Pancreas (tissue), 10 donors: ENCODE measurements around the gene BCAS3. TPM values are rescaled to one million over a fixed set of nuclear protein-coding genes. Genes with fewer than 3 reads are reported as not detected.

Experiments
- ATAC-seq, 4 donors: fragments of 200-7000 bp; cut with Tn5 transposase; one replicate each; pipeline versions ENCODE4 v1.8.0 to v1.9.1; 2020; ENCODE audit warnings: mild to moderate bottlenecking in 4 of 4, moderate library complexity in 4 of 4
- DNase-seq, 6 donors: peaks; one replicate each; pipeline ENCODE4 v3.0.0-alpha.2; 2020
- FAIRE-seq: peaks from 2 replicates; lab custom pipeline; 2012; peaks lifted over from hg19 to GRCh38; lab: Jason Lieb, UNC
- H3K27ac ChIP-seq, 4 donors: fragments of 200-600 bp; sonication (generic); 1 replicate in 3 of 4; 2 replicates in 1 of 4; pipeline versions ENCODE4 v1.5.0 to v1.8.0; 2020
- H3K27me3 ChIP-seq, 4 donors: fragments of 200-600 bp; one replicate each; pipeline ENCODE4 v1.8.0; 2021
- H3K36me3 ChIP-seq, 3 donors: fragments of 200-600 bp; sonication (generic) in 1 of 3; one replicate each; pipeline versions ENCODE4 v1.5.0 to v1.8.0; 2020 to 2021
- H3K4me1 ChIP-seq, 3 donors: fragments of 200-600 bp; one replicate each; pipeline ENCODE4 v1.8.0; 2021
- H3K4me3 ChIP-seq, 4 donors: fragments of 200-600 bp; sonication (generic) in 2 of 4; one replicate each; pipeline versions ENCODE4 v1.5.0 to v1.8.0; 2020 to 2021
- H3K9me3 ChIP-seq, 4 donors: fragments of 200-600 bp; one replicate each; pipeline ENCODE4 v1.8.0; 2021
- WGBS, 2 donors: extraction: QIAGEN DNeasy Blood & Tissue Kit; methylation state at CpG; one replicate each; pipeline ENCODE4 v1.1.7; 2013; 5-methylcytosine and 5-hydroxymethylcytosine counted together
- intact Hi-C, 3 donors: fragments of 100-400 bp; cut with DNase I; formaldehyde crosslinking; loops; one replicate each; pipeline versions ENCODE4 v1.11.1 to v1.14.2; 2022
- polyA plus RNA-seq, 2 donors: library from polyadenylated mRNA; stranded (reverse); fragments of 200-250 nt; gene quantifications; one replicate each; pipeline ENCODE4 v1.2.3, GENCODE V29; 2013
- total RNA-seq, 6 donors: library from RNA; stranded (reverse); fragmentation: NEBNext Ultra II Directional in 4 of 6; extraction: Animal tissue kit (Norgen Biotek cat#: 25700) in 4 of 6; gene quantifications; one replicate each; pipeline versions ENCODE4 v1.2.1 to v1.2.4, GENCODE V29; 2021 to 2023
- TF ChIP-seq, protein P1 (sequence below), 4 donors: fragments of 200-600 bp; sonication (generic) in 3 of 4; IDR thresholded peaks; one replicate each; pipeline versions ENCODE4 v1.5.0 to v1.8.0; 2021; ENCODE audit warnings: antibody characterized with exemption in 4 of 4
- donor health status: healthy with polysubstance abuse.
- donor health status: DM: no; HTN: no; CAD: no; lungs with moderate emphysema.
- donor health status: DM: no; HTN: no; CAD: no.
- donor health status: control.
- donor health status: control.
- donor health status: Bipolar disorder and iron deficiency.
- donor health status: DM: yes; HTN: yes; CAD: no.
- donor health status: DM: no; HTN: no; CAD: no.
- donor health status: DM: no; HTN: no; CAD: no.
- donor health status: DM: yes; HTN: yes; CAD: no.

BCAS3 gene
- total and polyA plus RNA-seq, 8 donors: 4.6 to 27.7 (median 13.2) TPM

DNA sequence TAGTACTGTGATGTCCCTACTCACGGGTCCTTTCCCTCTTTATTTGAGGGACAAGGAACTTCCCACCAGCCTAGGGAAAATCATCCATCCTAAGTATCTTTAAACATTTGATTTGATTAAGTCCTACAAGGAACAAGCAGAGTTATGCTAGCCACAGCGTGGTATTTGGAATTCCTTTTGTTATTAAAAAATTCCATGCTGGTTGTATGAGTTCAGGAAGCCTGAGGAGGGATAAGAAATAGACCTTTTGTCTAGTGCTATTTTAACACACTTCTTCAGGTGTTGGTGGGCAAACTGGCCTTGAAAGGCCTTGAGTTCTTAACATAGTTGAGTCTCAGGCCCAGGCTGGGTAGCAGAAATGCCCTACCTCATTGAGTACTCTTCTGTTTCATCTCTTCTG is 616.6 kb downstream of the BCAS3 start:
- intact Hi-C loops: no loop called here
- no peaks in the 10 kb centered on the region for H3K9me3 ChIP-seq
- H3K27ac ChIP-seq: no peak overlapping the region
- WGBS, 2 donors: 94 to 100% methylated on average over 2 of the region's 2 CpGs
- H3K36me3 ChIP-seq: no peaks in the 10 kb centered on the region
- no peaks in the 10 kb centered on the region for H3K4me1 ChIP-seq
- TF ChIP-seq, protein P1, sequence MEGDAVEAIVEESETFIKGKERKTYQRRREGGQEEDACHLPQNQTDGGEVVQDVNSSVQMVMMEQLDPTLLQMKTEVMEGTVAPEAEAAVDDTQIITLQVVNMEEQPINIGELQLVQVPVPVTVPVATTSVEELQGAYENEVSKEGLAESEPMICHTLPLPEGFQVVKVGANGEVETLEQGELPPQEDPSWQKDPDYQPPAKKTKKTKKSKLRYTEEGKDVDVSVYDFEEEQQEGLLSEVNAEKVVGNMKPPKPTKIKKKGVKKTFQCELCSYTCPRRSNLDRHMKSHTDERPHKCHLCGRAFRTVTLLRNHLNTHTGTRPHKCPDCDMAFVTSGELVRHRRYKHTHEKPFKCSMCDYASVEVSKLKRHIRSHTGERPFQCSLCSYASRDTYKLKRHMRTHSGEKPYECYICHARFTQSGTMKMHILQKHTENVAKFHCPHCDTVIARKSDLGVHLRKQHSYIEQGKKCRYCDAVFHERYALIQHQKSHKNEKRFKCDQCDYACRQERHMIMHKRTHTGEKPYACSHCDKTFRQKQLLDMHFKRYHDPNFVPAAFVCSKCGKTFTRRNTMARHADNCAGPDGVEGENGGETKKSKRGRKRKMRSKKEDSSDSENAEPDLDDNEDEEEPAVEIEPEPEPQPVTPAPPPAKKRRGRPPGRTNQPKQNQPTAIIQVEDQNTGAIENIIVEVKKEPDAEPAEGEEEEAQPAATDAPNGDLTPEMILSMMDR (IDR thresholded peaks at IDR 0.05): no peak
- no peaks in the 10 kb centered on the region for H3K27me3 ChIP-seq
- ATAC-seq (no peak), FAIRE-seq (no peak), DNase-seq (no peak)
- H3K4me3 ChIP-seq: no peak overlapping the region

DNA sequence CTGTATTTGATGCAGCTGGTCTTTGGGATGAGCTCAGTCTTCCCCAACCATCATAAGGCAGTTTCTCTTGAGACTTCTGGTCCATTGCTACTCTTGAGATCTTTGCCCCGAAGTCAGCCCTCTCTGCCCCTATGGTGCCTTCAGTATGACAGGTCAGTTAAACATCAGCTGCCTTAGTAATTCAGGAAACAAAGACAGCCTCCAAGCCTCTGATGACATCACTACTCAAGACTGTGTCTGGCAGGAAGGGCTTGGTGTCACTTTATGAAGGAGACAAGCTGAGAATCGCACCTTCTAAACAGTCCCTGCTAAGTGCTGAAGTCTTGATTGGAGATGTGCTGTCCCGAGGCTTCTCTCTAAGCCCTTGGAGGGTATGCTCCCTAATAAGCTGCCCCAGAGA is 617.1 kb downstream of the BCAS3 start:
- intact Hi-C loops: no loop called here
- no peaks in the 10 kb centered on the region for H3K27me3 ChIP-seq
- no peaks in the 10 kb centered on the region for H3K9me3 ChIP-seq
- TF ChIP-seq, protein P1 (IDR thresholded peaks at IDR 0.05): no peak
- FAIRE-seq (no peak), ATAC-seq (no peak), DNase-seq (no peak)
- no peaks in the 10 kb centered on the region for H3K4me1 ChIP-seq
- H3K27ac ChIP-seq: no peak overlapping the region
- WGBS, 2 donors: 86 to 91% methylated on average over 3 of the region's 3 CpGs
- no peaks in the 10 kb centered on the region for H3K36me3 ChIP-seq
- no peak overlapping the region for H3K4me3 ChIP-seq

DNA sequence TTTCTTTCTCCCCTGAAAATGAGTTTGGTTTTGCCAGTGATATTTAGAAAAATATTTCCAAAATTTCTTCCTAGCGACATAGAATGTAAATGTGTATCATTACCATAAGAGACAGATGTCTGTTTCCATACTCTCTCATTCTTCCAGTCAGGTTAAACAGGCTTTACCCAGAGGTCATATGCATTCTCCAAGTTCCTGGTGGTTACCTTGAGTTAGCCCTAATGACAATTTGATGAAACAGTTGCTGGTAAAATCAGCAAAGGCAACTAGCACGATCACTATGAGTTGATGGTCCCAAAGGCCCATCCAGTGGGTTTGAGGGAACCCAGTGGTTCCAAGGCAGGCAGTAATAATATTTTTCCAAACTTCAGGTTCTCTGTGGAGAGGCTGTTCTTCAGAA is 618.4 kb downstream of the BCAS3 start:
- no peak for ATAC-seq
- TF ChIP-seq, protein P1 (IDR thresholded peaks at IDR 0.05): no peak
- no peaks in the 10 kb centered on the region for H3K4me1 ChIP-seq
- H3K9me3 ChIP-seq: no peaks in the 10 kb centered on the region
- intact Hi-C loops: no loop called here
- H3K36me3 ChIP-seq: no peaks in the 10 kb centered on the region
- no peak for DNase-seq
- H3K27me3 ChIP-seq: no peaks in the 10 kb centered on the region
- H3K4me3 ChIP-seq: no peak overlapping the region
- no peak for FAIRE-seq
- 97 to 98% methylated on average over 2 of the region's 2 CpGs for WGBS, 2 donors
- H3K27ac ChIP-seq: no peak overlapping the region

DNA sequence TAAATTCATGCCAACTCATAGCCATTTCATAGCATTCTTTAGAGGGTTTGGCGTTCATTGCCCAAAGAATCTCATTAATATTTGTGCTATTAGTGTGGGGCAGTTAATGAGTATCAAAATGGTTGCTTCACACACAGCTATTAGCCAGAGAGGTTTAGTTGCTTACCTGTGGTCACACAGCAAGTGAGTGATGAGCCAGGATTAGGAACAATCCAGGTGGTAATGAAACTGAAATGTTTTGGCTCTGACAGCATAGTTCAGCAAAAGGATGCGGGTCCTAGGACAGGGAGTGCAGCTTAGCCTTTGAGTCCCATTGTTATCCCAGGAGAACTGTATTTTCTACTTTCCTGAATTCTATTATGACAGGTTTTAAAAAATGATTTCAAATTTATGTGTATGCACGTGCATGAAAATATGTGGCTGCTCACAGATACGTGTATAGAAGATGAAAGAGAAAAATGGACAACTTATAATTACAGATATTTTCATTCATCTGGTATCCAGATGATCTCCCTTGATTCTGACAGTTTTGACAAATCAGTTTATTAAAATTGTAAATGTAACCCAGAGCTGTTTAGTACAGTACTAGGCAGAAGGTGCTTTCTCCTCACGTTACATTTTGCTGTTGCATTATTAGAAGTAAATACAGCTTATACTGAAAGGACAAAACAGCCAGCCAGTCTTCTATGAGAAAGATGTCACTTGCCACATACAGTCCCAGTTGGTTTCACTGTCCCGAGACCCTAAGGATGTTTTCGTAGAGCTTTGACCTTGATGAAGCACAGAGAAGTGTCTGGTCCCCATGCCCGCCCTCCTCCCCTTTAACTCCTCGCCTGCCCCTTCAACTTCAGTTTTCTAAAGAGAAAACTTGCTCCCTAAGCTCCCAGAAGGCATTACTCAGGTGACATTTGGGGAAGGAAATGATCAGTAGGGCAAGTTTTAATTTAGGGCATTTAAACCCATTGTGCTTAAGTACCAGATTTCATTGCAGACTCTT is 622.2 kb downstream of the BCAS3 start:
- DNase-seq (no peak), FAIRE-seq (no peak), ATAC-seq (no peak)
- intact Hi-C loops: no loop called here
- no peak overlapping the region for H3K4me3 ChIP-seq
- TF ChIP-seq, protein P1 (IDR thresholded peaks at IDR 0.05): no peak
- H3K36me3 ChIP-seq: no peaks in the 10 kb centered on the region
- H3K9me3 ChIP-seq: no peaks in the 10 kb centered on the region
- WGBS, 2 donors: 83 to 88% methylated on average over 9 of the region's 9 CpGs
- no peaks in the 10 kb centered on the region for H3K27me3 ChIP-seq
- H3K27ac ChIP-seq: no peak overlapping the region
- no peaks in the 10 kb centered on the region for H3K4me1 ChIP-seq
